RCC 7860 (cell line): ENCODE results near the gene H2BK1.

ENCODE experiments used
- DNase-seq: peaks from one replicate; pipeline ENCODE4 v3.0.0-alpha.2; 2015; ENCODE audit warnings: low spot score
- FAIRE-seq: peaks from 2 replicates; lab custom pipeline; 2012; peaks lifted over from hg19 to GRCh38; lab: Jason Lieb, UNC

The H2BK1 gene

GRCh38 chr7:151245360-151246101 lies 35.2 kb upstream of the H2BK1 start:
- DNase-seq = no peak
- no peak for FAIRE-seq

GRCh38 chr7:151244841-151245346 lies 34.6 kb upstream of the H2BK1 start:
- DNase-seq (no peak), FAIRE-seq (no peak)

GRCh38 chr7:151244196-151244840 lies 34.0 kb upstream of the H2BK1 start:
- FAIRE-seq (peak; percentile 62), DNase-seq (no peak)

GRCh38 chr7:151243408-151244195 lies 33.3 kb upstream of the H2BK1 start:
- no peak for FAIRE-seq
- no peak for DNase-seq

- no peak for DNase-seq
- no peak for FAIRE-seq
Observed at GRCh38 chr7:151243045-151243349, 32.7 kb upstream of the H2BK1 start.

- no peak for DNase-seq
- FAIRE-seq = no peak
Observed at GRCh38 chr7:151242159-151243044, 32.1 kb upstream of the H2BK1 start.

- FAIRE-seq = no peak
- DNase-seq = no peak
Observed at GRCh38 chr7:151241755-151242096, 31.4 kb upstream of the H2BK1 start.

- DNase-seq (no peak), FAIRE-seq (no peak)
Observed at GRCh38 chr7:151240942-151241754, 30.9 kb upstream of the H2BK1 start.

GRCh38 chr7:151240536-151240935 lies 30.2 kb upstream of the H2BK1 start:
- no peak for FAIRE-seq
- DNase-seq = no peak

- FAIRE-seq = no peak
- no peak for DNase-seq
Observed at GRCh38 chr7:151239837-151240459, 29.7 kb upstream of the H2BK1 start.

GRCh38 chr7:151238924-151239836 lies 28.9 kb upstream of the H2BK1 start:
- FAIRE-seq = no peak

GRCh38 chr7:151238190-151238810 lies 28.0 kb upstream of the H2BK1 start:
- FAIRE-seq (no peak), DNase-seq (no peak)

More at GRCh38 chr7:151238924-151239836, 28.9 kb upstream of the H2BK1 start:
- DNase-seq = no peak

GRCh38 chr7:151237244-151238189 lies 27.2 kb upstream of the H2BK1 start:
- DNase-seq = no peak
- no peak for FAIRE-seq

GRCh38 chr7:151236406-151236805 lies 26.1 kb upstream of the H2BK1 start:
- FAIRE-seq (no peak), DNase-seq (no peak)

GRCh38 chr7:151235091-151235787 lies 25.0 kb upstream of the H2BK1 start:
- DNase-seq (no peak), FAIRE-seq (no peak)

- DNase-seq (no peak), FAIRE-seq (no peak)
Observed at GRCh38 chr7:151233804-151234203, 23.5 kb upstream of the H2BK1 start.
